Measurements from ENCODE around the gene SSBP2.

- TF ChIP-seq CTCF (IDR thresholded peaks at IDR 0.05; ENCODE audit: insufficient read depth, low read length, poor library complexity, severe bottlenecking) = no peak
- TF ChIP-seq EZH2phosphoT487 (conservative IDR thresholded peaks at IDR 0.05; ENCODE audit: low read length) = no peak
These were observed 85.1 kb downstream of the SSBP2 start for GRCh38 chr5:81665795-81666194.

Measured in SU-DHL-6 (cell line).